GM18520 (cell line): ENCODE measurements around the gene NPAT.
"Not testable (repeated sequence)": the region's sequence is repeated elsewhere in the genome, so short reads cannot be mapped to it uniquely, and the experiment has no call there.

Experiments
- ATAC-seq: cut with Tn5 transposase; IDR thresholded peaks from one replicate; pipeline ENCODE4 v1.9.1; 2021; ENCODE audit not compliant: unreplicated experiment

NPAT gene

GRCh38 chr11:108160970-108161566 is 61.4 kb downstream of the NPAT start:
- peak; percentile 82 for ATAC-seq

- ATAC-seq: no peak
Measured at GRCh38 chr11:108154591-108154990, 67.8 kb downstream of the NPAT start.

GRCh38 chr11:108148556-108148955 is 73.9 kb downstream of the NPAT start:
- ATAC-seq: no peak

- no peak for ATAC-seq
Measured at GRCh38 chr11:108147150-108147549, 75.3 kb downstream of the NPAT start.

GRCh38 chr11:108144615-108145014 is 77.8 kb downstream of the NPAT start:
- ATAC-seq: no peak

GRCh38 chr11:108142304-108142703 is 80.1 kb downstream of the NPAT start:
- ATAC-seq: no peak

GRCh38 chr11:108137212-108137611 is 85.2 kb downstream of the NPAT start:
- ATAC-seq: no peak

GRCh38 chr11:108135845-108136544 is 86.4 kb downstream of the NPAT start:
- ATAC-seq: no peak

GRCh38 chr11:108132993-108133538 is 89.4 kb downstream of the NPAT start:
- not testable (repeated sequence) for ATAC-seq

- ATAC-seq: no peak
Measured at GRCh38 chr11:108131993-108132392, 90.4 kb downstream of the NPAT start.

- no peak for ATAC-seq
Measured at GRCh38 chr11:108128772-108129171, 93.7 kb downstream of the NPAT start.

GRCh38 chr11:108125096-108125495 is 97.3 kb downstream of the NPAT start:
- no peak for ATAC-seq

GRCh38 chr11:108122166-108122628 is 100.2 kb downstream of the NPAT start:
- no peak for ATAC-seq

- peak; percentile 95 for ATAC-seq
Measured at GRCh38 chr11:108121274-108122155, 100.9 kb downstream of the NPAT start, which contains the start of gene ACAT1. TSS of gene ACAT1 (plus strand) at chr11:108121567. CDS start at chr11:108121607, 40 bp downstream.

GRCh38 chr11:108120936-108121273 is 101.5 kb downstream of the NPAT start:
- ATAC-seq: not testable (repeated sequence)

GRCh38 chr11:108117746-108118371 is 104.6 kb downstream of the NPAT start:
- no peak for ATAC-seq

- ATAC-seq: no peak
Measured at GRCh38 chr11:108115500-108116140, 106.8 kb downstream of the NPAT start.

- ATAC-seq: no peak
Measured at GRCh38 chr11:108112057-108112456, 110.4 kb downstream of the NPAT start.

- no peak for ATAC-seq
Measured at GRCh38 chr11:108111126-108111525, 111.3 kb downstream of the NPAT start.
